OCI-LY3 (cell line): Measurements from ENCODE around the gene NOXO1.

Experiments used
- EZH2phosphoT487 ChIP-seq: fragments of 200-600 bp; shearing (Covaris generic); IDR thresholded peaks from 2 replicates; pipeline ENCODE4 v1.6.1; 2018; ENCODE audit warnings: antibody characterized with exemption, mixed run types, low read depth
- TF ChIP-seq, protein P1 (sequence below): fragments of 200-600, 300-600 bp; sonication (generic); IDR thresholded peaks from 2 replicates; pipeline ENCODE4 v1.5.1; 2014; ENCODE audit warnings: antibody characterized with exemption, low read length, low read depth

DNA sequence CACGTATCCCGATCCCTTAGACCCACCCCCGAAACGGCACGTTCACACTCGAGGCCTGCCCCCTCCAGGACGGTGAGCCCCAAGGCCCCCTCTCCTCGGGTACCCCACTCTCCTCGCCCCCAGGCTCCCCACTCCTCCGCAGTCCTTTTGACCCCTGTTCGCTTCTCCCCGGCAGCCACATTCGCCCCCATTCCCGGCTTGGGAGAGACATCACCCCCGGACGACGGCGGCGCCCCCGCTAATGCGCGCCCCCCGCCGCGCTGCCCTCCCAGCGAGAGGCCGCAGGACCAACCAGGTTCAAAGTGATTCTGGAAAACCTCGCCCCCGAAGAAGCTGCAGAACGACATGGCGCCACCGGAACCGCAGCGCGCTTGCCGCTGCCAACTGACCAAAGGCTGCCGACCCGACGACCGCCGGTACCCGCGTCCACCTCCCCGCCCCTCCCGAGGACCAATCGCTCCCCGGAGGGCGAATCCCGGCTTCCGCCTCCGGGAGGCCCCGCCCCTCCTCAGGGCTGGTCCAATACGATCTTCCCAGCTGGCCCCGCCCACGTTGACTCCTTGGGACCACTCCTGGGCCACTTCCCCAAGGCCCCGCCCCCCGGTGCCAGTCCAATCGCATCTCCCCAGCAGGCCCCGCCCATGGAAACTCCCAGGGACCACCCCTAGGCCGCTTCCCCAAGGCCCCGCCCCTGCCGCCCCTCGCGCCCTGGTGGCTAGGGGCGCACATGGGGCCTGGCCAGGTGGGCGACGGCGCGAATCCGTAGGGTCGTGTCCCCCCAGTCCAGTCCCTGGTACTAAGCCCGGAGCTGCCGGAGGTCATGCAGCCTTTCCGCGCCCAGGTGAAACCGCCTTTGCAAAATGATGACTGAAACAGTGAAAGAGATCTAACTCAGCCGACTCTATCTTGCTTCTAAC, 38.2 kb downstream of the NOXO1 start, which contains the start of gene MSRB1:
- TF ChIP-seq, protein P1, sequence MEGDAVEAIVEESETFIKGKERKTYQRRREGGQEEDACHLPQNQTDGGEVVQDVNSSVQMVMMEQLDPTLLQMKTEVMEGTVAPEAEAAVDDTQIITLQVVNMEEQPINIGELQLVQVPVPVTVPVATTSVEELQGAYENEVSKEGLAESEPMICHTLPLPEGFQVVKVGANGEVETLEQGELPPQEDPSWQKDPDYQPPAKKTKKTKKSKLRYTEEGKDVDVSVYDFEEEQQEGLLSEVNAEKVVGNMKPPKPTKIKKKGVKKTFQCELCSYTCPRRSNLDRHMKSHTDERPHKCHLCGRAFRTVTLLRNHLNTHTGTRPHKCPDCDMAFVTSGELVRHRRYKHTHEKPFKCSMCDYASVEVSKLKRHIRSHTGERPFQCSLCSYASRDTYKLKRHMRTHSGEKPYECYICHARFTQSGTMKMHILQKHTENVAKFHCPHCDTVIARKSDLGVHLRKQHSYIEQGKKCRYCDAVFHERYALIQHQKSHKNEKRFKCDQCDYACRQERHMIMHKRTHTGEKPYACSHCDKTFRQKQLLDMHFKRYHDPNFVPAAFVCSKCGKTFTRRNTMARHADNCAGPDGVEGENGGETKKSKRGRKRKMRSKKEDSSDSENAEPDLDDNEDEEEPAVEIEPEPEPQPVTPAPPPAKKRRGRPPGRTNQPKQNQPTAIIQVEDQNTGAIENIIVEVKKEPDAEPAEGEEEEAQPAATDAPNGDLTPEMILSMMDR, result no peak
- TF ChIP-seq EZH2phosphoT487, result no peak
